ENCODE data around the gene KIF7.

- TF ChIP-seq GATA2 (IDR thresholded peaks at IDR 0.05; ENCODE audit: low read depth, low read length) (no peak), GATA3 (IDR thresholded peaks at IDR 0.05; ENCODE audit: low read depth, low read length) (no peak)
Measured at GRCh38 chr15:89614164-89614563, 41.1 kb downstream of the KIF7 start.

All from SH-SY5Y (cell line).